ENCODE measurements around the gene DDB1.
A peak's percentile ranks its signal among the peaks of the same experiment; 100 is the strongest.
"Not testable (repeated sequence)": the region's sequence is repeated elsewhere in the genome, so short reads cannot be mapped to it uniquely, and the experiment has no call there.

DDB1 gene

DNA sequence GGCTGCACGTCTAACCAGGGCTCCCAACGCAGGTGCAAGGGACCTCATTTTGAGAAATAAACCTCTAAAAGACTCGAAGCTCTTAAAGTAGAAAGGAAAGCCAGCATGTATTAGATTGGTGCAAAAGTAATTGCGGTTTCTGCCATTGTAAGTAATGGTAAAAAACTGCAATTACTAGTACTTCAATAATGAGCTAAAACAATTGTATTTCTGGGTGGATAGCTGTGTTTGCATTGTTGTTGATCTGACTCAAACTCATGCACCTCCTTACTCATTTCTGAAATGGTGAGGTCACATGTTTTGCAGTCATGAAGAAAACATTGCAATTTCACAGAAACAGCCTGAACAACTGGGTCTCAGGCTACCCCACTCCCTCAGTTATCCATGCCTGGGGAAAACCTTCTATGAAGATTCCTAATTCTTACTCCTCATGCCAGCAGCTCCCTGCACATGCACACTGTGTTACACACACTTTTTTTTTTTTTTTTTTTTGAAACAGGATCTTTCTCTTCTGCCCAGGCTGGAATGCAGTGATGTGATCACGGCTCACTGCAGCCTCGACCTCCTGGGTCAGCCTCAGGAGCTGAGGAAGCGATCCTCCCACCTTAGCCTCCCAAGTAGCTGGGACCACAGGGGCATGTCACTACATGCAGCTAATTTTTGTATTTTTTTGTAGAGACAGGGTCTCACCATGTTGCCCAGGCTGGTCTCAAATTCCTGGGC lies 62.4 kb downstream of the DDB1 start:
- DNase-seq (ENCODE audit: low read depth in 3 of 3): no peak

- no peak for DNase-seq (ENCODE audit: low read depth in 3 of 3)
Measured at GRCh38 chr11:61268588-61269250, 64.2 kb downstream of the DDB1 start.

- no peak for DNase-seq (ENCODE audit: low read depth in 3 of 3)
Measured at GRCh38 chr11:61267437-61267841, 65.5 kb downstream of the DDB1 start.

GRCh38 chr11:61266602-61267001 lies 66.3 kb downstream of the DDB1 start:
- no peak for DNase-seq (ENCODE audit: low read depth in 3 of 3)

DNA sequence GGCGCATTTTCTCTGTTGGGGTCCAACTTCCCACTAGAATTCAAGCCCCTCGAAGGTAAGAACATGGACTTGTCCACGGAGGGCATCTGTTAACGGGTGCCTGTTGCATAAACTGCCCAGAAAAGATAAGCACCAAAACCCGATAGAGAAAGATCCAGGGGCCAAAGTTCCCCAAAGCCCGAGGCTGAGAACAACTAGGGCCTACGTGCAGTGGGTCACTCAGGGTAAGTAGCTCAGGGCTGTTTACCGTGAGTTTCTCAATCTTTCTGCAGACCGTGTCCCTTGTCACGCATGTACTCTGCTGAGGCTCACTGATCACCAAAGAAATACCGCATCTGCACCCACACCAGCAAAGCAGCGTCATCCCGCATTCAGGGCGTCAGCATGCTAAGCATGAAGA lies 67.5 kb downstream of the DDB1 start:
- no peak for DNase-seq (ENCODE audit: low read depth in 3 of 3)

DNA sequence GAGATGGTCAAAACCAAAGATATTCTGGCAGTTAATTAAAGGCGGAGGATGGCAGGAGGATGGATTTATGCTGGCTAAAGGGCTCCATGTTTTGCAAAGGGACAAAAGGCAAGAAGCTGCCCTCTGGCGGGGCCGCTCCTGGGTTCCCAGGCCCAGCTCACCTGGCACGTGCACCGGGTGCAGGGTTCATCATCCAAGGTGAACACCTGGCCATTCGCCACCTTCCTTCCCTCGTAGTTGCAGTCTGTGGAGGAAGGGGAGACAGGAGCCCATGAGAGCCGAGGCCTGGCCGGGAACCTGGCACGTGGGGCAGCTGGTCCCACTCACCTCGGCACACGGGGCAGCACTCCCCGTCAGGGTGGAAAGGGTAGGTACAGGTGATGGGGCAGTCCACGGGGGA lies 68.1 kb downstream of the DDB1 start:
- no peak for DNase-seq (ENCODE audit: low read depth in 3 of 3)

GRCh38 chr11:61264371-61264770 lies 68.5 kb downstream of the DDB1 start:
- DNase-seq (ENCODE audit: low read depth in 3 of 3): no peak

- no peak for DNase-seq (ENCODE audit: low read depth in 3 of 3)
Measured at GRCh38 chr11:61259363-61259762, 73.5 kb downstream of the DDB1 start.

DNA sequence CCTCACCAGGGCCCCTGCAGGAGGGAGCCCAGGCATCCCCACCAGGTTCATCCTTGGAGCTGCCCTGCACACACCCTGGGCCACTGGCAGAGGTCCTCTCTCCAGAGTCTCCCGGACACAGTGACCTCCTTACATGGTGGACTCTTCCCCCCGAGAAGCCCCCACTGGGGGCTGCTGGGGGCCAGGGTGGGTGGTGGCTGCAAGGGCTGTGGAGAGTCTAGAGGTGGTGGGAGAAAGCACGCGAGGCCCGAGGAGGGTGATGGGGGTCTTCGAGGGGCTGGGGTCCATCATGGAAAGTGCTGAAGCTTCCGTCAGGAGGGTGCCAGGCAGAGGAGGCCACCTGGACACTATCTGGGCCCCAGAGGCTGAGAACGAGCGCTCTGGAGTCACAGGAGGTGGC lies 74.4 kb downstream of the DDB1 start:
- DNase-seq (ENCODE audit: low read depth in 3 of 3): no peak

GRCh38 chr11:61256710-61257482 lies 76.0 kb downstream of the DDB1 start:
- DNase-seq (ENCODE audit: low read depth in 3 of 3): no peak

DNA sequence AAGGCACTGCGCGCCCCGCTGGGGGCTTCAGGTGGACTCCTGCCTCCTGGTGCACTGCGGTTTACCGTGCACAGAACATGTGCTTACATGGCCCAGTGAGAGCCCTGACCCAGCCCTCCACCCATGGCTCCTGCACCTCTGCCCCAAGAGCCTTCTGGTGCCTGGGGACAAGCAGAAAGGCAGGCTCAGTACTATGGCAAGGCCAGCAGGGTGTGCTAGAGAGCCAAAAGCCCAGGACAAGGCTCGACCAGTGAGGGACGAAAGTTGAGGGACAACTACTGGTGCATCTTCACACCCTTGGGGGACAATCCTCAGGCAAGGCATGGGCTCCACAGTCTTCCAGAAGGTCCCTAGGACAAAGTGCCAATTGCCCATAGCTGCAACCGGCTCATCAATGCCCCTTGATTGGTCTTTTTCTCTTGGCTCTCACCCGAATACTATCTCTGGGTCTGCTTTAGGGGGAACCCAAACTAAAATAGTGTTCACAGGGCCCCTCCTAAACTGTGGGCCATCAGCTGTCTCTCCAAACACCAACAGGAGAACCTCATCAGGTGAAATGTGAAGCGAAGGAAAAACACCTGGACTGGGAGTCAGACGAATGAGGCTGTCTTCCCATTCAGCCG lies 78.4 kb downstream of the DDB1 start:
- peak; percentile 29 to 63 (median 43) for DNase-seq (ENCODE audit: low read depth in 3 of 3)

DNA sequence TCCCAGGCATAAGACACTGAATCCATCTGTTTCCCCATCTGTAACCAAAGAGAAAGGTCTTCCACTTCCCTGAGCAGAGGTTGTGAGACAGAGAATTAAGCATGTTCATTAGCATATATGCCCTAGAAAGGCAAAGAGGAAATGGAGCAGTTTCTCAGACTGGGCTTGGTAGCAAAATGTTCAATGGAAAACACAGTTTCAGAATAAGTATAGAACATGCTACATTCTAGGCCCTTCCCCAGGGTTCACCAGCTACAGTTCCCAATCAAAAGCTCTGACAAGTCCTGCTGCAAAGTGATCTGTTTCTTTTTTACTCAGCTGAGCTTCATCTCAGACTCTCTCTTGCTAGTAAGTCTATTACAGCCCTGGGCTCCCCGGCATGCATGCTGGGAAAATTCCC lies 80.6 kb downstream of the DDB1 start:
- not testable (repeated sequence) for DNase-seq (ENCODE audit: low read depth in 3 of 3)

- not testable (repeated sequence) for DNase-seq (ENCODE audit: low read depth in 3 of 3)
Measured at GRCh38 chr11:61250796-61251765, 81.8 kb downstream of the DDB1 start.
